Muscle layer of colon (tissue), 2 donors: ENCODE results near the gene ZNRF4.

Experiments
- H3K27ac ChIP-seq: one replicate; pipeline ENCODE4 v1.7.0; 2013; ENCODE audit warnings: low read depth, mild to moderate bottlenecking, low read length, moderate library complexity
- H3K27me3 ChIP-seq, 2 donors: one replicate each; pipeline ENCODE4 v1.7.0; 2013; ENCODE audit warnings: low read length in 2 of 2, mild to moderate bottlenecking in 2 of 2; ENCODE audit not compliant: insufficient read depth in 2 of 2, control insufficient read depth in 1 of 2
- H3K36me3 ChIP-seq: one replicate; pipeline ENCODE4 v1.7.0; 2013; ENCODE audit warnings: mild to moderate bottlenecking, low read length; ENCODE audit not compliant: insufficient read depth
- H3K4me1 ChIP-seq: one replicate; pipeline ENCODE4 v1.7.0; 2013; ENCODE audit warnings: mild to moderate bottlenecking, low read length; ENCODE audit not compliant: insufficient read depth
- H3K4me3 ChIP-seq, 2 donors: one replicate each; pipeline ENCODE4 v1.7.0; 2013; ENCODE audit warnings: low read length in 2 of 2, low read depth in 1 of 2, mild to moderate bottlenecking in 1 of 2, moderate library complexity in 1 of 2
- H3K9ac ChIP-seq: one replicate; pipeline ENCODE4 v1.7.0; 2013; ENCODE audit warnings: low read length
- H3K9me3 ChIP-seq: one replicate; pipeline ENCODE4 v1.7.0; 2013; ENCODE audit warnings: mild to moderate bottlenecking, low read length
- donor health status: abdominal sarcoma.
- donor health status: Adenocarcinoma of cecum.

ZNRF4 gene

GRCh38 chr19:5445071-5445470 is 10.1 kb upstream of the ZNRF4 start:
- Histone ChIP-seq H3K4me1 (no peaks in the 10 kb centered on the region), H3K27ac (no peak overlapping the region), H3K36me3 (no peaks in the 10 kb centered on the region), H3K27me3 (no peaks in the 10 kb centered on the region), H3K4me3 (no peak overlapping the region), H3K9me3 (no peaks in the 10 kb centered on the region), H3K9ac (no peak overlapping the region)

GRCh38 chr19:5445561-5446055 is 9.6 kb upstream of the ZNRF4 start:
- Histone ChIP-seq H3K4me3 (no peak overlapping the region), H3K27ac (no peak overlapping the region), H3K36me3 (no peaks in the 10 kb centered on the region), H3K9me3 (no peaks in the 10 kb centered on the region), H3K9ac (no peak overlapping the region), H3K4me1 (no peaks in the 10 kb centered on the region), H3K27me3 (no peaks in the 10 kb centered on the region)

DNA sequence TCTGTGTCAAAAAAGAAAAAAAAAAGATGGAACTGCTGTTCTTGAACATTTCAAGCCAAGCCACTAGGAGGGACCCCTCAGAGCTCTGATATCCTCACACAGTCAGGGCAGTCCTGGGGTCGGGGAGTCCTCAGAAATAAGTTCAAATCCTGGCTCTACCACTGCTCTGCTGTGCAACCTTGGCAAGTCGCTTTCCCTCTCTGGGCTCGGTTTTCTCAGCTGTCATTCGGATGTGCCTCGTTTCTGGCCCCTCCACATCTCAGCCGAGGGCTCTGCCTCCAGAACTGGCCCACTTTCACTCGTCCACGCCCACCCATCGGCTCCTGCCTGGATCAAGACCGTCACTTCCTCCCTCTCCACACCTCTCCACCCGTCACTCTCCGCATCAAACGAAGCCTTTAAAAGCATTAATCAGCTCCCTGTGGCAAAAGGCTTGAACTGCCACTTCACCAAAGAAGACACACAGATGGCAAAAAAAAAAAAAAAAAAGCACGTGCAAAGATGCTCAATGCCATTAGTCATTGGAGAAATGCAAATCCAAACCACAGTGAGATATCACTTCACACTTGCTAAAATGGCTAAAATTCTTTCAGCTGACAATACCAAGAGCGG is 7.4 kb upstream of the ZNRF4 start:
- H3K27me3 ChIP-seq: no peaks in the 10 kb centered on the region
- no peaks in the 10 kb centered on the region for H3K9me3 ChIP-seq
- H3K4me1 ChIP-seq: no peaks in the 10 kb centered on the region
- no peak overlapping the region for H3K4me3 ChIP-seq
- H3K9ac ChIP-seq: no peak overlapping the region
- no peak overlapping the region for H3K27ac ChIP-seq
- H3K36me3 ChIP-seq: no peaks in the 10 kb centered on the region

GRCh38 chr19:5448374-5448773 is 6.8 kb upstream of the ZNRF4 start:
- no peaks in the 10 kb centered on the region for H3K27me3 ChIP-seq
- no peaks in the 10 kb centered on the region for H3K9me3 ChIP-seq
- no peak overlapping the region for H3K27ac ChIP-seq
- H3K4me3 ChIP-seq: no peak overlapping the region
- no peaks in the 10 kb centered on the region for H3K36me3 ChIP-seq
- H3K4me1 ChIP-seq: no peaks in the 10 kb centered on the region
- no peak overlapping the region for H3K9ac ChIP-seq

GRCh38 chr19:5450482-5451126 is 4.6 kb upstream of the ZNRF4 start:
- Histone ChIP-seq H3K4me1 (no peaks in the 10 kb centered on the region), H3K4me3 (no peak overlapping the region), H3K9me3 (no peaks in the 10 kb centered on the region), H3K36me3 (no peaks in the 10 kb centered on the region), H3K9ac (no peak overlapping the region), H3K27ac (no peak overlapping the region), H3K27me3 (no peaks in the 10 kb centered on the region)

DNA sequence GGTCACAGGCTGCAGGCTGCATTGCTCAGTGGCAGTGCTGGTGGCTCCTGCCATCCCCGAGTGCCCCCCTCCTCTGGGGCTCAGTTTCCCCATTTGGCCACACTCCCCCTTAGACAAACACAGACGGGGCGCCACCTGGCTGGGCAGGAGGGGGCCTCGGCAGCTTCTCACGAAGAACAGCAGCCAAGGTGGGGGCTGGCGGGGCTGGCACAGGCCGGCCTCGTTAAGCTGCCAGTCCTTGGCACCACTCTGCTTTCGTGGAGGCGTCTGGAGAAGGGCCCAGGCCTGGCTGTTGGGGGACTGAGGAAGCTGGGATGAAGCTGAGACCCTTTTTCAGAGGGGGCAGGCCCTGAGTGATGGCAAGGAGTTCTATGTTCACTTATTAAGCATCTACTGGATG is 3.7 kb upstream of the ZNRF4 start:
- Histone ChIP-seq H3K9ac (no peak overlapping the region), H3K27me3 (no peaks in the 10 kb centered on the region), H3K36me3 (no peaks in the 10 kb centered on the region), H3K9me3 (no peaks in the 10 kb centered on the region), H3K4me1 (no peaks in the 10 kb centered on the region), H3K27ac (no peak overlapping the region), H3K4me3 (no peak overlapping the region)

DNA sequence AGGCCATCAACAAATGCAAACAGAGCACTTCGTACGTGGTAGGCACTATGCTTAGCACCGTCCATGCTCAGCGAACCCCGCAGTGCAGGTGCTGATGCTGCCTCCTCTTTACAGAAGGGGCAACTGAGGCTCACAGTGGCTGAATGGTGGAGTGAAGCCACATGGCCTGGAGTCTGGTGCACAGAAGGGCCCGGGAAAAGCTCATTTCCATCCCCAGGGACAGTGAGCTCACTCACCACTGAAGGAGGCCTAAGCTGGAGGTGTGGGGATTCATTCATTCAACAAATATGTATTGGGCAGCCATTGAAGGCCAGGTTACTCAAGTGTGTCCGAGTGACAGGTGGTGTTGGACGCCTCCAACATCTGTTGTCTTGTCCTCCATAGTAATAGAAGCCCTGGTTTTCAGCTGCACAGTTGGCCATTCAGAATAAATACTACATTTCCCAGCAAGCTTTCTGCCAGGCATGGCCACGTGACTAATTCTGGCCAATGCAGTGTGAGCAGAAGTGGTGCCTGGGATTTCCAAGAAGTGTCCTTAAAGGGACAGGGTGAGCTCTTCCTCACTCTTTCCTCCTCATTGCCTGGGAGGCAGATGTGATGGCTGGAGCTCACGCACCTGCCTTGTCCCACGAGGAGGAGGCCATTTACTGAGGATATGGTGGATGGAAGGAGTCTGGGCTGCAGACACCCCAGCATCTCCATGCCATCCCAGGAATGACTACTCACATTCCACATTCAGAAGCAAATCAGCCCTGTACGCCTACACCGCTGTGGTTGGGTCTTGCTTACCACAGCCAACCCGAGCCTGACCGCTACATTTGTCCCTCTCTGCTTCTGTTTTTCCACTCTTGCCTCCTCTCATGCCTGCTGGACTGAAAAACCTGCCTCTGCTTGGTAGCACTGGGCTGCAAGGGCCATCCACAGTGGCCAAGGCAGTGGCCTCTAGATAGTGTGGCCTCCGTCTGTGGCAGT is 2.3 kb upstream of the ZNRF4 start:
- Histone ChIP-seq H3K9me3 (no peaks in the 10 kb centered on the region), H3K4me1 (no peaks in the 10 kb centered on the region), H3K4me3 (no peak overlapping the region), H3K9ac (no peak overlapping the region), H3K27me3 (no peaks in the 10 kb centered on the region), H3K27ac (no peak overlapping the region), H3K36me3 (no peaks in the 10 kb centered on the region)

GRCh38 chr19:5454743-5455142 is 474 bp upstream of the ZNRF4 start:
- H3K9ac ChIP-seq: no peak overlapping the region
- no peaks in the 10 kb centered on the region for H3K27me3 ChIP-seq
- no peak overlapping the region for H3K4me3 ChIP-seq
- H3K4me1 ChIP-seq: no peaks in the 10 kb centered on the region
- H3K36me3 ChIP-seq: no peaks in the 10 kb centered on the region
- no peaks in the 10 kb centered on the region for H3K9me3 ChIP-seq
- no peak overlapping the region for H3K27ac ChIP-seq

DNA sequence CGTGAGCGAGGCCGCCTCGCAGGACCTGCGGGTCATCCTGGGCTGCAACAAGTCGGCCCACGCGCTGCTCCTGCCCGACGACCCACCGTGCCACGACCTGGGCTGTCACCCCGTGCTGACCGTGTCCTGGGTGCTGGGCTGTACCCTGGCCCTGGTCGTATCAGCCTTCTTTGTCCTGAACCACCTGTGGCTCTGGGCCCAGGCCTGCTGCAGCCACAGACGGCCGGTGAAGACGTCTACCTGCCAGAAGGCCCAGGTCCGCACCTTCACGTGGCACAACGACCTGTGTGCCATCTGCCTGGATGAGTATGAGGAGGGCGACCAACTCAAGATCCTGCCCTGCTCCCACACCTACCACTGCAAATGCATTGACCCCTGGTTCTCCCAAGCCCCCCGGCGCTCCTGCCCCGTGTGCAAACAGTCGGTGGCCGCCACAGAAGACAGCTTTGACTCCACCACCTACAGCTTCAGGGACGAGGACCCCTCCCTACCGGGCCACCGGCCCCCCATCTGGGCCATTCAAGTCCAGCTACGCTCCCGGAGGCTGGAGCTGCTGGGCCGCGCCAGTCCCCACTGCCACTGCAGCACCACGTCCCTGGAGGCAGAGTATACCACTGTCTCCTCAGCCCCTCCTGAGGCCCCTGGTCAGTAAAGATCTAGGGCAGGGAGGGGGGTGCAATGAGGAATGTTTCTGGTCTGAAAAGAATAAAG is 1.1 kb downstream of the ZNRF4 start:
- H3K4me3 ChIP-seq: no peak overlapping the region
- H3K27me3 ChIP-seq: no peaks in the 10 kb centered on the region
- H3K4me1 ChIP-seq: no peaks in the 10 kb centered on the region
- no peaks in the 10 kb centered on the region for H3K9me3 ChIP-seq
- no peak overlapping the region for H3K27ac ChIP-seq
- no peaks in the 10 kb centered on the region for H3K36me3 ChIP-seq
- H3K9ac ChIP-seq: no peak overlapping the region

DNA sequence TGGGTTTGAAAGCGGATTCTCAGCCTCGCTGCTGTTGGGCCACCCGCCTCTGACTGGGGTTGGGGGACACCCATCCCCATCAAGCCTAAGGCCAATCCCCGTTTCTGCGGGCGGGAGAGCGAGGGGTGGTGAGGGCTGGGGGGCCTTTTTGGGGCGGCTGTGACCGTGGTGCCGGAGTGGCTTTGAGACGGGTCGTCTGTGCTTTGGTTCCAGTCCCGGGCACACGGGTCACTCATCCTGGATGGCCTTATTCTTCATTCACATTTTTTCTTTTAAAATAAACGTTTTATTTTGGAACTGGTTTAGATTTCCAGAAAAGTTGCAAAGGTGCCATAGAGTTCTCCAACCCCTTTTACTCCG is 1.6 kb downstream of the ZNRF4 start:
- H3K9me3 ChIP-seq: no peaks in the 10 kb centered on the region

GRCh38 chr19:5457709-5458108 is 2.5 kb downstream of the ZNRF4 start:
- Histone ChIP-seq H3K27ac (no peak overlapping the region), H3K4me3 (no peak overlapping the region), H3K4me1 (no peaks in the 10 kb centered on the region), H3K36me3 (no peaks in the 10 kb centered on the region), H3K27me3 (no peaks in the 10 kb centered on the region), H3K9ac (no peak overlapping the region), H3K9me3 (no peaks in the 10 kb centered on the region)

More for the DNA sequence above, 1.6 kb downstream of the ZNRF4 start:
- Histone ChIP-seq H3K9ac (no peak overlapping the region), H3K27me3 (no peaks in the 10 kb centered on the region), H3K4me3 (no peak overlapping the region), H3K4me1 (no peaks in the 10 kb centered on the region), H3K27ac (no peak overlapping the region), H3K36me3 (no peaks in the 10 kb centered on the region)
